ENCODE data around the gene RAPGEF5.

RAPGEF5 gene

DNA sequence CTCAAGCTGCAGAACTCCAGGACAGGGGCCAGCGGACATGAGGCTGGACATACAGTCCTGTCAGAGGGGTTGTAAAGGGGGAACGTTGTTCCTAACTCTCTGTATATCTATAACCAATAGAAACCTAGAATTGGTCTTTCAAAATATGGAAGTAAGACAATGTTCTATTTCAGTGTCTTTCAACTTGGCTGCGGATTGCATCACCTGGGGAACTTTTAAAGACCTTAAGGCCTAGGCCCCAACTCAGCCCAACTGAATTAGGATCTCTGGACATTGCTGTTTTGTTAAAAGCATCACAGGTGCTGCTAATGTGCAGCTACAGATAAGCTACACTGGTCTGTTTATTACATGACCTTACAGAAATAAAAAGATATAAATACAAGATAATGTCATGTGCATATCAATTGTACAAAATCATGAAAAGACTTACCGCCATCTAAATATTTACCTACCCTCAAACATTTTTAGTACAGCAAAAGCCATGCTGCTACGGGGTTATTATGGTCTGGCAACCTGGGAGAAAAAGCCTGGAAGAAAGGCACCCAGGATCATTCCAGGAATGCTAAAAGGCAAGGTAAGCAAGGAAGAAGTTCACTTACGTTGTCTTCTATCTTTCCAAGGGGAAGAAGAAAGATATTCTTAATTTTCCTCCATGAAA is 169.1 kb downstream of the RAPGEF5 start:
- no peak for TF ChIP-seq ZNF274 (IDR thresholded peaks at IDR 0.05; ENCODE audit: low read depth, low read length)
- no peak overlapping the region for H3K4me3 ChIP-seq (ENCODE audit: low read length)

- no peak for TF ChIP-seq ZNF274 (IDR thresholded peaks at IDR 0.05; ENCODE audit: low read depth, low read length)
- H3K4me3 ChIP-seq (ENCODE audit: low read length): no peak overlapping the region
Observed at GRCh38 chr7:22185559-22185958, 171.4 kb downstream of the RAPGEF5 start.

GRCh38 chr7:22184549-22185199 is 172.3 kb downstream of the RAPGEF5 start:
- no peak for TF ChIP-seq ZNF274 (IDR thresholded peaks at IDR 0.05; ENCODE audit: low read depth, low read length)
- H3K4me3 ChIP-seq (ENCODE audit: low read length): no peak overlapping the region

DNA sequence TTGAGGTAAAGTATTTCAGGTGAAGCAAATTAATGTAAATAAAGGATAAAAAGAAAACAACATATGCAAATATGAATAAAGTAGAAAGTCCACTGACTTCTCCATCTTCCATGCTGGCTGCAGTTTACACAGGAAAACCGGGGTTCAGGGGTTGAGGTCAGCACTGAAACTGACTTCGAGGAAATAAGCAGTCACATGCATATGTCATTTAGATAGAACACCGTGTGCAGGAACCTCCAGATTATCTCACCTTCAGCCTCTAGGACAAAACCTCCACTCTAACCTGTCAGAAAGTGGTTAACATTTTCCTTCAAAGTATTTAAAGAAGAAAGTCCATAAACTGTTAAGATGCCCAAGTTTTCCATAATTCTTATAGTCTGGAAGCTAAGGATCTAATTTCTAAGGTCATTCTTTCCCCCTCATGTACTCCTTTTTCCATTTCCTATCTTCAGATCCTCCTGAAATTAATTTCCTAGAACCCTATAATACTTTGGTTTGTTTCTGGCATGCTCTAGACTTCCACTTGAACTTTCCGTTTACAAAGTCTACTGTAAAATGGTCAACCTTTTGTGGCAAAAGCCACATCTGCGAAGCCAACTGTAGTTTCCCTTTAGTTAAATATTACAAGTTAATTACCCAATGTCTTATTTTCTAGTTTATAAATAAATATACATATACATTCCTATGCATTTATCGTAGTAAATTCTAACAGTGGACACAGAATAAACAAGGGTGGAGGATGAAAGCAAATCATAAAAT is 173.3 kb downstream of the RAPGEF5 start:
- H3K4me3 ChIP-seq (ENCODE audit: low read length): no peak overlapping the region
- TF ChIP-seq ZNF274 (IDR thresholded peaks at IDR 0.05; ENCODE audit: low read depth, low read length): no peak

DNA sequence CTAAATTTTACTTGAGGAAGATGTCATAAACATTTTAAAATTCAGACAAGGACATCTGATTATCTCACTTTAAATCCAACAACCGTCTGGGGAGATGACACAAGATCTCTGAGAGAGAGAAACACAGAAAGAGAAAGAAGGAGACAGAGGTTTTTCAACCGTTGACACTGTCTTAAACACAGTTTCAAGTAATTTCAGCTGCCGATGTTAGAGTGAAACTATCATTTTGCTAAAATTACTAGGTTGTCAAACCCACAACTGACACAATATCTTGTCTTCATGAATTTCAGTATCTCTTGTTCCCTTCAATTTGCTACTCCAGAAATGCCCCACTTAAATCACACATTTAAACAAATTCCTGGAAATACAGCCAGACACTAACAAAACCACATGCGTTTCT is 174.8 kb downstream of the RAPGEF5 start:
- no peak overlapping the region for H3K4me3 ChIP-seq (ENCODE audit: low read length)
- no peak for TF ChIP-seq ZNF274 (IDR thresholded peaks at IDR 0.05; ENCODE audit: low read depth, low read length)

DNA sequence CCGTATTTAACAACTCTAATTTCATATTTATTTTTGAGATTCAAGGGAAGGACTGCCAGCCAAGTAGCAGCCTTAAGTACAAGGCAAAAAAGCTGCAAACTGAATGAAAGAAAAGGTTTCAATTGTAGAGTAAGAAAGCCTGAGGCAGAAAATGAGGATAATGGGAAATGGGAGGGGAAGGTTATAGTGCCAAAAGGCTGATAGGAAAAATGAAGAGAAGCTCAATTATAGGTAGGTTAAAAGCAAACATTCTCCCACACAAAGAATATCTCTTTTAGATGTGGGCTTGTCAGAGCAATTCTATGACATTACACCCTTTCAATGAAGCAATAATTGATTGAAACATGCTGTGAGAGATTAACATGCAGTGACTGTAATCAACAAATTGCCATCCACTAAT is 175.3 kb downstream of the RAPGEF5 start:
- no peak for TF ChIP-seq ZNF274 (IDR thresholded peaks at IDR 0.05; ENCODE audit: low read depth, low read length)
- no peak overlapping the region for H3K4me3 ChIP-seq (ENCODE audit: low read length)

DNA sequence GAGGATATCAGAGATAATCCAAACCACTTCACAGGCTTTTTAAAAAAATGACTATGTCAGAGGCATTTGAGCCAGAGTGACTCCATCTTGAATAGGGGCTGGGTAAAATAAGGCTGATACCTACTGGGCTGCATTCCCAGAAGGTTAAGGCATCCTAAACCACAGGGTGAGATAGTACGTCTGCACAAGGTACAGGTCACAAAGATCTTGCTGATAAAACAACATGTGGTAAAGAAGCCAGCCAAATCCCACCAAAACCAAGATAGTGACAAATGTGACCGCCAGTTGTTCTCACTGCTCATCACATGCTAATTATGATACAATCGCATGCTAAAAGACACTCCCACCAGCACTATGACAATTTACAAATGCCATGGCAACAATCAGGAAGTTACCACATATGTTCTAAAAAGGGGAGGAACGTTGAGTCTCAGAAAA is 177.5 kb downstream of the RAPGEF5 start:
- no peak overlapping the region for H3K4me3 ChIP-seq (ENCODE audit: low read length)
- no peak for TF ChIP-seq ZNF274 (IDR thresholded peaks at IDR 0.05; ENCODE audit: low read depth, low read length)

DNA sequence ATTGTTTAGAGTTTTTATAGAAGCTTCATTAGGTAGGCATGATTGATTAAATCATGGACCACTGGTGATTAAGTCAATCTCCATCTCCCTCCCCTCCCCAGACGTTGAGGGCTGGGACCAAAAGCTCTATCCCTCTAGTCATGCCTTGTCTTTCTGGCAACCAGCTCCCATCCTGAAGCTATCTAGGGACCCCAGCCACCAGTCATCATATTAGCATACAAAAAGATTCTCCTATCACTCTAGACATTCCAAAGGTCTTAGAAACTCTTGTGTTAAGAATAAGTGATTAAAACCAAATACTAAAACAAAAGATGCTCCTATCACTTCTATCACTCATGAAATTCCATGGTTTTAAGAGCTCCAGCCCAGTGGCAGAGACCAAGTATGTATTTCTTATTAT is 178.2 kb downstream of the RAPGEF5 start:
- no peak for TF ChIP-seq ZNF274 (IDR thresholded peaks at IDR 0.05; ENCODE audit: low read depth, low read length)
- no peak overlapping the region for H3K4me3 ChIP-seq (ENCODE audit: low read length)

- H3K4me3 ChIP-seq (ENCODE audit: low read length): no peak overlapping the region
- no peak for TF ChIP-seq ZNF274 (IDR thresholded peaks at IDR 0.05; ENCODE audit: low read depth, low read length)
Observed at GRCh38 chr7:22176791-22177412, 180.1 kb downstream of the RAPGEF5 start.

DNA sequence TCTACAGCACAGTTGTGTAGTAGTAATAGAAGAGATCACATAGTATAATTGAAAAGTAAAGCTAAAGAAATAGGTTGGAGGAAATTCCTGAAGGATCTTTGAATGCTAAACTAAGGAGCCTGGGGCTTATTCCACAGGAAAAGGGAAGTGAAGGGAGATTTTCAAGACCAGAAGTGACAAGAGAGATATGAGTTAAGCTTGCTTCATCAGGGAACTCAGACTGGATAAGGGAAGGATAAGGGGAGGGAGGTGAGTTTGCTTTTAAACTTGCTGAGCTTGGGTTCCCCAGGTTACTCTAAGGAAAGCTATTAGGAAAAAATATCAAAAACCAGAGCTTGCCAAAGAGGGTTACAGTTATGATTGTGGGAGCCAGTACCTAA is 182.4 kb downstream of the RAPGEF5 start:
- TF ChIP-seq ZNF274 (IDR thresholded peaks at IDR 0.05; ENCODE audit: low read depth, low read length): no peak
- H3K4me3 ChIP-seq (ENCODE audit: low read length): no peak overlapping the region; the same call in 1 of the 2 replicates

- no peak for TF ChIP-seq ZNF274 (IDR thresholded peaks at IDR 0.05; ENCODE audit: low read depth, low read length)
- H3K4me3 ChIP-seq (ENCODE audit: low read length): no peak overlapping the region
Observed at GRCh38 chr7:22173685-22174573, 183.0 kb downstream of the RAPGEF5 start.

GRCh38 chr7:22168129-22168634 is 188.8 kb downstream of the RAPGEF5 start:
- no peak for TF ChIP-seq ZNF274 (IDR thresholded peaks at IDR 0.05; ENCODE audit: low read depth, low read length)

GRCh38 chr7:22167482-22167881 is 189.5 kb downstream of the RAPGEF5 start:
- TF ChIP-seq ZNF274 (IDR thresholded peaks at IDR 0.05; ENCODE audit: low read depth, low read length): no peak
- no peak overlapping the region for H3K4me3 ChIP-seq (ENCODE audit: low read length)

More at GRCh38 chr7:22168129-22168634, 188.8 kb downstream of the RAPGEF5 start:
- H3K4me3 ChIP-seq (ENCODE audit: low read length): no peak overlapping the region

Measured in GM08714 (cell line).